ENCODE data around the gene S100A9. TPM values are rescaled to one million over a fixed set of nuclear protein-coding genes. Genes with fewer than 3 reads are reported as not detected.

S100A9 gene
- total and polyA plus RNA-seq, 3 experiments from 2014 or later, result 1.6 to 4.7 (median 2.3) TPM

GRCh38 chr1:153360592-153361479, 3.2 kb downstream of the S100A9 start:
- H3K27me3 ChIP-seq (ENCODE audit: insufficient read depth, low read length, poor library complexity, severe bottlenecking), result no peaks in the 10 kb centered on the region
- H3K27ac ChIP-seq (ENCODE audit: low read depth, low read length), result no peak overlapping the region
- no peaks in the 10 kb centered on the region for H3K36me3 Mint-ChIP-seq
- ChIA-PET POLR2A (no interaction called here), CTCF (no interaction called here)
- no peak for DNase-seq
- peaks cover 10 to 21% (median 18%) of the 10 kb centered on the region in 3 donors for H3K4me1 Mint-ChIP-seq
- no peaks in the 10 kb centered on the region for H3K9me3 Mint-ChIP-seq
- no peaks in the 10 kb centered on the region for H3K36me3 ChIP-seq (ENCODE audit: insufficient read depth, low read length)
- no peak overlapping the region for H3K27ac Mint-ChIP-seq
- no peak overlapping the region for H3K4me3 Mint-ChIP-seq
- no peaks in the 10 kb centered on the region for H3K9me3 ChIP-seq (ENCODE audit: low read length)
- peaks cover 15 to 36% of the 10 kb centered on the region in 2 donors for H3K27me3 Mint-ChIP-seq
- peaks cover 13% of the 10 kb centered on the region for H3K4me1 ChIP-seq (ENCODE audit: insufficient read depth, low read length)
- H3K4me3 ChIP-seq (ENCODE audit: low read length), result no peak overlapping the region

- Histone ChIP-seq H3K27ac (ENCODE audit: low read depth, low read length) (no peak overlapping the region), H3K4me1 (ENCODE audit: insufficient read depth, low read length) (peaks cover 13% of the 10 kb centered on the region), H3K9me3 (ENCODE audit: low read length) (no peaks in the 10 kb centered on the region), H3K27me3 (ENCODE audit: insufficient read depth, low read length, poor library complexity, severe bottlenecking) (no peaks in the 10 kb centered on the region), H3K4me3 (ENCODE audit: low read length) (no peak overlapping the region), H3K36me3 (ENCODE audit: insufficient read depth, low read length) (no peaks in the 10 kb centered on the region)
- Mint-ChIP-seq H3K27ac (peak overlapping the region in 1 of 8 donors; percentile 41), H3K9me3 (no peaks in the 10 kb centered on the region), H3K27me3 (peaks cover 15 to 37% of the 10 kb centered on the region in 2 donors), H3K4me1 (peaks cover 10 to 19% (median 13%) of the 10 kb centered on the region in 3 donors), H3K4me3 (no peak overlapping the region), H3K36me3 (no peaks in the 10 kb centered on the region)
- CTCF ChIA-PET, result interaction anchor here (1.2 kb wide), 1 partner anchor 9 kb away, joined by 5 read pairs; no protein-coding TSS in a partner anchor
- POLR2A ChIA-PET, result no interaction called here
- DNase-seq, result no peak
These were observed 3.9 kb downstream of the S100A9 start for GRCh38 chr1:153361480-153362109.

GRCh38 chr1:153362187-153362775, 4.6 kb downstream of the S100A9 start:
- Histone ChIP-seq H3K4me3 (ENCODE audit: low read length) (no peak overlapping the region), H3K27ac (ENCODE audit: low read depth, low read length) (no peak overlapping the region), H3K4me1 (ENCODE audit: insufficient read depth, low read length) (peaks cover 9% of the 10 kb centered on the region), H3K9me3 (ENCODE audit: low read length) (no peaks in the 10 kb centered on the region), H3K27me3 (ENCODE audit: insufficient read depth, low read length, poor library complexity, severe bottlenecking) (no peaks in the 10 kb centered on the region), H3K36me3 (ENCODE audit: insufficient read depth, low read length) (no peaks in the 10 kb centered on the region)
- no peak overlapping the region for H3K4me3 Mint-ChIP-seq
- peaks cover 8 to 12% (median 9%) of the 10 kb centered on the region in 3 donors for H3K4me1 Mint-ChIP-seq
- H3K9me3 Mint-ChIP-seq, result no peaks in the 10 kb centered on the region
- CTCF ChIA-PET, result interaction anchor here (1.2 kb wide), 1 partner anchor 10 kb away, joined by 5 read pairs; no protein-coding TSS in a partner anchor
- DNase-seq, result no peak
- no peaks in the 10 kb centered on the region for H3K36me3 Mint-ChIP-seq
- no peak overlapping the region for H3K27ac Mint-ChIP-seq
- peaks cover 15 to 37% of the 10 kb centered on the region in 2 donors for H3K27me3 Mint-ChIP-seq
- POLR2A ChIA-PET, result no interaction called here

GRCh38 chr1:153363641-153364040, 6.0 kb downstream of the S100A9 start:
- H3K27me3 Mint-ChIP-seq, result peaks cover 17 to 37% of the 10 kb centered on the region in 2 donors
- Histone ChIP-seq H3K9me3 (ENCODE audit: low read length) (no peaks in the 10 kb centered on the region), H3K4me1 (ENCODE audit: insufficient read depth, low read length) (no peaks in the 10 kb centered on the region), H3K27me3 (ENCODE audit: insufficient read depth, low read length, poor library complexity, severe bottlenecking) (no peaks in the 10 kb centered on the region), H3K4me3 (ENCODE audit: low read length) (no peak overlapping the region), H3K36me3 (ENCODE audit: insufficient read depth, low read length) (no peaks in the 10 kb centered on the region), H3K27ac (ENCODE audit: low read depth, low read length) (no peak overlapping the region)
- H3K4me3 Mint-ChIP-seq, result no peak overlapping the region
- no peaks in the 10 kb centered on the region for H3K9me3 Mint-ChIP-seq
- ChIA-PET CTCF (no interaction called here), POLR2A (no interaction called here)
- DNase-seq, result no peak
- peak overlapping the region in 1 of 8 donors; percentile 7 for H3K27ac Mint-ChIP-seq
- no peaks in the 10 kb centered on the region for H3K36me3 Mint-ChIP-seq
- H3K4me1 Mint-ChIP-seq, result no peaks in the 10 kb centered on the region

- POLR2A ChIA-PET, result no interaction called here
- Mint-ChIP-seq H3K4me3 (no peak overlapping the region), H3K27ac (no peak overlapping the region), H3K9me3 (no peaks in the 10 kb centered on the region), H3K36me3 (no peaks in the 10 kb centered on the region), H3K27me3 (peaks cover 17 to 37% of the 10 kb centered on the region in 2 donors), H3K4me1 (no peaks in the 10 kb centered on the region)
- Histone ChIP-seq H3K27me3 (ENCODE audit: insufficient read depth, low read length, poor library complexity, severe bottlenecking) (no peaks in the 10 kb centered on the region), H3K4me1 (ENCODE audit: insufficient read depth, low read length) (no peaks in the 10 kb centered on the region), H3K9me3 (ENCODE audit: low read length) (no peaks in the 10 kb centered on the region), H3K4me3 (ENCODE audit: low read length) (no peak overlapping the region), H3K27ac (ENCODE audit: low read depth, low read length) (no peak overlapping the region), H3K36me3 (ENCODE audit: insufficient read depth, low read length) (no peaks in the 10 kb centered on the region)
- CTCF ChIA-PET, result no interaction called here
- DNase-seq, result no peak
These were observed 6.5 kb downstream of the S100A9 start for GRCh38 chr1:153364156-153364555.

- Mint-ChIP-seq H3K27me3 (peaks cover 20 to 37% of the 10 kb centered on the region in 2 donors), H3K27ac (no peak overlapping the region), H3K4me3 (no peak overlapping the region), H3K4me1 (no peaks in the 10 kb centered on the region), H3K9me3 (no peaks in the 10 kb centered on the region), H3K36me3 (no peaks in the 10 kb centered on the region)
- POLR2A ChIA-PET, result no interaction called here
- H3K9me3 ChIP-seq (ENCODE audit: low read length), result no peaks in the 10 kb centered on the region
- no peak for DNase-seq
- H3K4me1 ChIP-seq (ENCODE audit: insufficient read depth, low read length), result no peaks in the 10 kb centered on the region
- no peaks in the 10 kb centered on the region for H3K36me3 ChIP-seq (ENCODE audit: insufficient read depth, low read length)
- CTCF ChIA-PET, result interaction anchor here (1.0 kb wide), 1 partner anchor 12 kb away, joined by 3 read pairs; no protein-coding TSS in a partner anchor
- no peak overlapping the region for H3K4me3 ChIP-seq (ENCODE audit: low read length)
- no peaks in the 10 kb centered on the region for H3K27me3 ChIP-seq (ENCODE audit: insufficient read depth, low read length, poor library complexity, severe bottlenecking)
- no peak overlapping the region for H3K27ac ChIP-seq (ENCODE audit: low read depth, low read length)
These were observed 7.4 kb downstream of the S100A9 start for GRCh38 chr1:153364766-153365666.

- ChIA-PET POLR2A (no interaction called here), CTCF (interaction anchor here (1.0 kb wide), 1 partner anchor 12 kb away, joined by 3 read pairs; no protein-coding TSS in a partner anchor)
- no peaks in the 10 kb centered on the region for H3K4me1 Mint-ChIP-seq
- no peaks in the 10 kb centered on the region for H3K36me3 Mint-ChIP-seq
- Histone ChIP-seq H3K4me3 (ENCODE audit: low read length) (no peak overlapping the region), H3K4me1 (ENCODE audit: insufficient read depth, low read length) (no peaks in the 10 kb centered on the region), H3K36me3 (ENCODE audit: insufficient read depth, low read length) (no peaks in the 10 kb centered on the region), H3K27ac (ENCODE audit: low read depth, low read length) (no peak overlapping the region), H3K9me3 (ENCODE audit: low read length) (no peaks in the 10 kb centered on the region), H3K27me3 (ENCODE audit: insufficient read depth, low read length, poor library complexity, severe bottlenecking) (no peaks in the 10 kb centered on the region)
- no peak overlapping the region for H3K4me3 Mint-ChIP-seq
- DNase-seq, result no peak
- H3K27ac Mint-ChIP-seq, result no peak overlapping the region
- no peaks in the 10 kb centered on the region for H3K9me3 Mint-ChIP-seq
- H3K27me3 Mint-ChIP-seq, result peaks cover 24 to 41% of the 10 kb centered on the region in 2 donors
These were observed 8.0 kb downstream of the S100A9 start for GRCh38 chr1:153365696-153366095.
